ENCODE data around the gene CACNG8. TPM values are rescaled to one million over a fixed set of nuclear protein-coding genes. Genes with fewer than 3 reads are reported as not detected.
A peak's percentile ranks its signal among the peaks of the same experiment; 100 is the strongest.

CACNG8 gene
- polyA plus RNA-seq, 1 donor (not counting 4 experiments of a cell fraction or from before 2014, with no cell fraction given): not detected

DNA sequence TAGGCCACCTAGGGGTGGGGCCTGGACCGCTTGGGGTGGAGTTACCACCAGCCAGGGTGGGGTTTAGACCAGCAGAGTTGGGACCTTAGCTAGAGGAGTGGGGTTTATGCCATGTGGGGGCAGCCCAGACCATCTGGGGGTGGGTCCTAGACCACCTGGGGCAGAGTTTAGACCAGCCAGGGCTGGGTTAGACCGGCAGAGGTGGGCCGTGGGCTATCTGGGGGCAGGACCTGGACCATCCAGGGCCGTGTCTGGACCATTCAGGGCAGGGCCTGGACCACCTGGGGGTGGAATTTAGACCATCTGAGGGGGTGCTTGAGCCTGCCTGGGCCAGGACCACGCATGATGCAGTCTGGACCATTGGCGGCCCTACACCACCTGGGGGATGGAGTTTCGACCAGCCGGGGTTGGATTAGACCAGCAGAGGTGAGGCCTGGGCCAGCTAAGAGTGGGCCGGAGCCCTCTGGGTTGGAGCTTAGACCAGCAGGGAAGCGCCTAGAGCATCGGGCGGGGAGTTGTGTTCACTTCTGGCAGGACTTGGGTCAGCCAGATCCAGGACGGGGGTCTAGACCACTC is 18.7 kb downstream of the CACNG8 start:
- Histone ChIP-seq H3K9me3 (ENCODE audit: control insufficient read depth, low read depth, low read length) (peaks cover 3% of the 10 kb centered on the region), H3K4me2 (ENCODE audit: control insufficient read depth, extremely low read depth, insufficient read depth, low read depth, low read length) (no peak overlapping the region), H2AFZ (ENCODE audit: control insufficient read depth, low read length) (no peak overlapping the region), H3K4me1 (ENCODE audit: control insufficient read depth, extremely low read depth, insufficient read depth, low read length) (no peaks in the 10 kb centered on the region), H3K4me3 (ENCODE audit: control insufficient read depth in 2 of 3, extremely low read depth in 1 of 3, insufficient read depth in 2 of 3, low read depth in 1 of 3, low read length in 3 of 3) (no peak overlapping the region), H3K36me3 (ENCODE audit: control insufficient read depth in 2 of 2, extremely low read depth in 1 of 2, insufficient read depth in 2 of 2, low read length in 2 of 2) (no peaks in the 10 kb centered on the region), H4K20me1 (ENCODE audit: control insufficient read depth, extremely low read depth, insufficient read depth, low read length) (no peaks in the 10 kb centered on the region), H3K9ac (ENCODE audit: control insufficient read depth, extremely low read depth, insufficient read depth, low read length) (no peak overlapping the region), H3K9me1 (ENCODE audit: control insufficient read depth, extremely low read depth, insufficient read depth, low read length) (no peaks in the 10 kb centered on the region), H3K79me2 (ENCODE audit: control insufficient read depth, insufficient read depth, low read length) (no peaks in the 10 kb centered on the region), H3K27me3 (ENCODE audit: control insufficient read depth, extremely low read depth, insufficient read depth, low read length) (peaks cover 45% of the 10 kb centered on the region), H3K27ac (ENCODE audit: control insufficient read depth, insufficient read depth, low read length) (no peak overlapping the region)
- FAIRE-seq: no peak
- TF ChIP-seq, protein P1, sequence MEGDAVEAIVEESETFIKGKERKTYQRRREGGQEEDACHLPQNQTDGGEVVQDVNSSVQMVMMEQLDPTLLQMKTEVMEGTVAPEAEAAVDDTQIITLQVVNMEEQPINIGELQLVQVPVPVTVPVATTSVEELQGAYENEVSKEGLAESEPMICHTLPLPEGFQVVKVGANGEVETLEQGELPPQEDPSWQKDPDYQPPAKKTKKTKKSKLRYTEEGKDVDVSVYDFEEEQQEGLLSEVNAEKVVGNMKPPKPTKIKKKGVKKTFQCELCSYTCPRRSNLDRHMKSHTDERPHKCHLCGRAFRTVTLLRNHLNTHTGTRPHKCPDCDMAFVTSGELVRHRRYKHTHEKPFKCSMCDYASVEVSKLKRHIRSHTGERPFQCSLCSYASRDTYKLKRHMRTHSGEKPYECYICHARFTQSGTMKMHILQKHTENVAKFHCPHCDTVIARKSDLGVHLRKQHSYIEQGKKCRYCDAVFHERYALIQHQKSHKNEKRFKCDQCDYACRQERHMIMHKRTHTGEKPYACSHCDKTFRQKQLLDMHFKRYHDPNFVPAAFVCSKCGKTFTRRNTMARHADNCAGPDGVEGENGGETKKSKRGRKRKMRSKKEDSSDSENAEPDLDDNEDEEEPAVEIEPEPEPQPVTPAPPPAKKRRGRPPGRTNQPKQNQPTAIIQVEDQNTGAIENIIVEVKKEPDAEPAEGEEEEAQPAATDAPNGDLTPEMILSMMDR (optimal IDR thresholded peaks at IDR 0.05 in 1 of 3, IDR thresholded peaks at IDR 0.05 in 1 of 3, conservative IDR thresholded peaks at IDR 0.05 in 1 of 3; ENCODE audit: extremely low read depth in 1 of 3, insufficient read depth in 2 of 3, low read length in 3 of 3): no peak
- TF ChIP-seq EZH2 (IDR thresholded peaks at IDR 0.05; ENCODE audit: low read length): no peak
- dilution Hi-C loops (cut with MboI; ENCODE audit: extremely low pct_ligation_motif_present, low sequenced_read_pairs): no loop called here
- no peak for DNase-seq (ENCODE audit: low read depth, low spot score)

DNA sequence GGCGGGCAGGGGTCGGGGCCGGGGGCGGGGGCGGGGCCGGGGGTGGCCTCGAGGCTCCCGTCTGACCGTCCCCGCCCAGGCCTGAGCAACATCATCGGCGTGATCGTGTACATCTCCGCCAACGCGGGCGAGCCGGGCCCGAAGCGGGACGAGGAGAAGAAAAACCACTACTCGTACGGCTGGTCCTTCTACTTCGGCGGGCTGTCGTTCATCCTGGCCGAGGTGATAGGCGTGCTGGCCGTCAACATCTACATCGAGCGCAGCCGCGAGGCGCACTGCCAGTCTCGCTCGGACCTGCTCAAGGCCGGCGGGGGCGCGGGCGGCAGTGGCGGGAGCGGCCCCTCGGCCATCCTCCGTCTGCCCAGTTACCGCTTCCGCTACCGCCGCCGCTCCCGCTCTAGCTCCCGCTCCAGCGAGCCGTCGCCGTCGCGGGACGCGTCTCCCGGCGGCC is 19.3 kb downstream of the CACNG8 start:
- TF ChIP-seq, protein P1 (optimal IDR thresholded peaks at IDR 0.05 in 1 of 3, IDR thresholded peaks at IDR 0.05 in 1 of 3, conservative IDR thresholded peaks at IDR 0.05 in 1 of 3; ENCODE audit: extremely low read depth in 1 of 3, insufficient read depth in 2 of 3, low read length in 3 of 3): no peak
- peak; percentile 97 for TF ChIP-seq EZH2 (IDR thresholded peaks at IDR 0.05; ENCODE audit: low read length)
- H3K27me3 ChIP-seq (ENCODE audit: control insufficient read depth, extremely low read depth, insufficient read depth, low read length): peaks cover 45% of the 10 kb centered on the region
- peaks cover 3% of the 10 kb centered on the region for H3K9me3 ChIP-seq (ENCODE audit: control insufficient read depth, low read depth, low read length)
- DNase-seq (ENCODE audit: low read depth, low spot score) (no peak), FAIRE-seq (no peak)
- H3K4me3 ChIP-seq (ENCODE audit: control insufficient read depth in 2 of 3, extremely low read depth in 1 of 3, insufficient read depth in 2 of 3, low read depth in 1 of 3, low read length in 3 of 3): no peak overlapping the region
- H3K9me1 ChIP-seq (ENCODE audit: control insufficient read depth, extremely low read depth, insufficient read depth, low read length): no peaks in the 10 kb centered on the region
- H3K4me2 ChIP-seq (ENCODE audit: control insufficient read depth, extremely low read depth, insufficient read depth, low read depth, low read length): no peak overlapping the region
- H4K20me1 ChIP-seq (ENCODE audit: control insufficient read depth, extremely low read depth, insufficient read depth, low read length): no peaks in the 10 kb centered on the region
- no peaks in the 10 kb centered on the region for H3K36me3 ChIP-seq (ENCODE audit: control insufficient read depth in 2 of 2, extremely low read depth in 1 of 2, insufficient read depth in 2 of 2, low read length in 2 of 2)
- no peaks in the 10 kb centered on the region for H3K79me2 ChIP-seq (ENCODE audit: control insufficient read depth, insufficient read depth, low read length)
- no peak overlapping the region for H3K27ac ChIP-seq (ENCODE audit: control insufficient read depth, insufficient read depth, low read length)
- H2AFZ ChIP-seq (ENCODE audit: control insufficient read depth, low read length): peak overlapping the region; percentile 15
- no peaks in the 10 kb centered on the region for H3K4me1 ChIP-seq (ENCODE audit: control insufficient read depth, extremely low read depth, insufficient read depth, low read length)
- H3K9ac ChIP-seq (ENCODE audit: control insufficient read depth, extremely low read depth, insufficient read depth, low read length): no peak overlapping the region
- dilution Hi-C loops (cut with MboI; ENCODE audit: extremely low pct_ligation_motif_present, low sequenced_read_pairs): no loop called here
